T-cell (primary cell): Measurements from ENCODE around the gene LSAMP. TPM values are rescaled to one million over a fixed set of nuclear protein-coding genes. Genes with fewer than 3 reads are reported as not detected.
A peak's percentile ranks its signal among the peaks of the same experiment; 100 is the strongest.

Experiments used
- ATAC-seq, 4 experiments: fragments of 200-7000 bp in 3 of 4; fragments of 150-1000 bp in 1 of 4; cut with Tn5 transposase; replicated peaks in 1 of 4; 1 replicate in 3 of 4; 2 replicates in 1 of 4; pipeline ENCODE4 v1.10.0; 2021; ENCODE audit warnings: moderate library complexity in 3 of 4, mild to moderate bottlenecking in 2 of 4, moderate number of reproducible peaks in 1 of 4
- CTCF ChIA-PET, 2 donors: fragments of 300-600 bp; sonication (Branson Sonifier 250); formaldehyde crosslinking; loops; one replicate each; lab custom pipeline; 2022; ENCODE audit warnings: antibody characterized with exemption in 2 of 2; lab: Charles Lee
- POLR2A ChIA-PET, 2 donors: fragments of 300-600 bp; sonication (Branson Sonifier 250); formaldehyde crosslinking; loops; one replicate each; lab custom pipeline; 2022; ENCODE audit warnings: antibody characterized with exemption in 2 of 2; lab: Charles Lee
- DNase-seq, 35 experiments: peaks; one replicate each; pipeline versions ENCODE4 v3.0.0 to v3.0.0-alpha.2; 2013 to 2023
- H3K27ac ChIP-seq: one replicate; pipeline ENCODE4 v1.5.1; 2013; ENCODE audit warnings: low read length
- H3K27me3 ChIP-seq, 2 experiments: replicated peaks in 1 of 2; 1 replicate in 1 of 2; 2 replicates in 1 of 2; pipeline versions ENCODE4 v1.6.1 to v1.7.0; 2013; ENCODE audit warnings: low read length in 1 of 2, mixed read lengths in 1 of 2; ENCODE audit not compliant: control insufficient read depth in 2 of 2, insufficient read depth in 2 of 2; ENCODE audit errors: extremely low read depth in 1 of 2
- H3K36me3 ChIP-seq, 2 donors: 1 replicate in 1 of 2; 2 replicates in 1 of 2; pipeline versions ENCODE4 v1.6.1 to v1.7.0; 2013; ENCODE audit warnings: low read length in 1 of 2; ENCODE audit not compliant: control insufficient read depth in 2 of 2, insufficient read depth in 1 of 2; ENCODE audit errors: extremely low read depth in 1 of 2
- H3K4me1 ChIP-seq, 2 experiments: 1 replicate in 1 of 2; 2 replicates in 1 of 2; pipeline versions ENCODE4 v1.6.1 to v1.7.0; 2013; ENCODE audit warnings: low read length in 2 of 2, mixed read lengths in 1 of 2; ENCODE audit not compliant: insufficient read depth in 2 of 2, control insufficient read depth in 1 of 2; ENCODE audit errors: extremely low read depth in 1 of 2
- H3K4me3 ChIP-seq, 2 donors: 1 replicate in 1 of 2; 2 replicates in 1 of 2; pipeline versions ENCODE4 v1.5.1 to v1.7.0; 2013; ENCODE audit warnings: mild to moderate bottlenecking in 2 of 2, low read length in 1 of 2, moderate library complexity in 1 of 2; ENCODE audit not compliant: control insufficient read depth in 1 of 2; ENCODE audit errors: extremely low read depth in 1 of 2
- H3K9me3 ChIP-seq: 2 replicates; pipeline ENCODE4 v1.7.0; 2013
- H3K27ac Mint-ChIP-seq, 2 donors: one replicate each; pipeline ENCODE4 v1.8.0; 2020 to 2021; ENCODE audit warnings: mild to moderate bottlenecking in 2 of 2, mixed read lengths in 2 of 2
- H3K27me3 Mint-ChIP-seq, 2 donors: one replicate each; pipeline ENCODE4 v1.8.0; 2021 to 2022; ENCODE audit warnings: mixed read lengths in 2 of 2
- H3K36me3 Mint-ChIP-seq: one replicate; pipeline ENCODE4 v1.8.0; 2021; ENCODE audit warnings: mixed read lengths
- H3K4me1 Mint-ChIP-seq, 3 donors: one replicate each; pipeline ENCODE4 v1.8.0; 2020 to 2022; ENCODE audit warnings: mixed read lengths in 3 of 3, mild to moderate bottlenecking in 1 of 3
- H3K4me3 Mint-ChIP-seq, 3 donors: one replicate each; pipeline ENCODE4 v1.8.0; 2020 to 2022; ENCODE audit warnings: mild to moderate bottlenecking in 3 of 3, mixed read lengths in 3 of 3, moderate library complexity in 3 of 3
- H3K9me3 Mint-ChIP-seq, 3 donors: one replicate each; pipeline ENCODE4 v1.8.0; 2020 to 2022; ENCODE audit warnings: mixed read lengths in 3 of 3
- WGBS: methylation state at CpG from one replicate; pipeline ENCODE4 v1.1.5; 2013; ENCODE audit warnings: missing lambda C conversion rate; ENCODE audit not compliant: insufficient coverage; 5-methylcytosine and 5-hydroxymethylcytosine counted together
- total RNA-seq, 35 experiments: library from RNA in 6 of 35; stranded (reverse) in 6 of 35; fragments of 120-200 nt in 1 of 35; gene quantifications; one replicate each; pipeline versions ENCODE4 v1.2.1 to v1.2.4 and lab custom pipeline; 2013 to 2026

The LSAMP gene
- total RNA-seq, 5 donors from 2014 or later (not counting 1 experiment from before 2014, with no cell fraction given) = 0.03 to 0.28 (median 0.06) TPM; not detected in 2

GRCh38 chr3:115823083-115823482, 622.2 kb downstream of the LSAMP start:
- Histone ChIP-seq H3K27ac (no peak overlapping the region), H3K27me3 (no peaks in the 10 kb centered on the region), H3K36me3 (no peaks in the 10 kb centered on the region), H3K4me1 (no peaks in the 10 kb centered on the region), H3K9me3 (no peaks in the 10 kb centered on the region), H3K4me3 (no peak overlapping the region)
- peaks cover 9 to 11% of the 10 kb centered on the region in 2 donors for H3K27me3 Mint-ChIP-seq
- H3K27ac Mint-ChIP-seq = no peak overlapping the region
- H3K36me3 Mint-ChIP-seq = no peaks in the 10 kb centered on the region
- no peaks in the 10 kb centered on the region for H3K4me1 Mint-ChIP-seq
- CTCF ChIA-PET = interaction anchor here in 1 of 2 donors (0.6 to 0.9 kb wide), 3 partner anchors 8 to 1246 kb away, joined by 3 to 4 read pairs (median 3); no protein-coding TSS in a partner anchor
- no CpG with 5 or more reads among the region's 2 CpGs for WGBS
- POLR2A ChIA-PET = no interaction called here
- H3K9me3 Mint-ChIP-seq = no peaks in the 10 kb centered on the region
- DNase-seq (no peak), ATAC-seq (no peak)
- H3K4me3 Mint-ChIP-seq = no peak overlapping the region

- no peak for DNase-seq
- no peak for ATAC-seq
- ChIA-PET CTCF (interaction anchor here (0.6 to 1.1 kb wide), 3 partner anchors 8 to 1162 kb away, joined by 3 to 4 read pairs (median 4); no protein-coding TSS in a partner anchor), POLR2A (no interaction called here)
- Mint-ChIP-seq H3K27ac (no peak overlapping the region), H3K36me3 (no peaks in the 10 kb centered on the region), H3K9me3 (no peaks in the 10 kb centered on the region), H3K4me1 (no peaks in the 10 kb centered on the region), H3K27me3 (peaks cover 6 to 9% of the 10 kb centered on the region in 2 donors), H3K4me3 (no peak overlapping the region)
- no peaks in the 10 kb centered on the region for H3K27me3 ChIP-seq
- no peaks in the 10 kb centered on the region for H3K9me3 ChIP-seq
- WGBS = no CpG with 5 or more reads among the region's 3 CpGs
- no peak overlapping the region for H3K27ac ChIP-seq
- no peaks in the 10 kb centered on the region for H3K4me1 ChIP-seq
- no peak overlapping the region for H3K4me3 ChIP-seq
- H3K36me3 ChIP-seq = no peaks in the 10 kb centered on the region
These were observed 622.7 kb downstream of the LSAMP start for GRCh38 chr3:115822579-115822978.

- DNase-seq (peak; percentile 6 to 86 (median 50)), ATAC-seq (peak; percentile 83 to 97 (median 88))
- Mint-ChIP-seq H3K27ac (no peak overlapping the region), H3K27me3 (no peaks in the 10 kb centered on the region), H3K36me3 (no peaks in the 10 kb centered on the region), H3K4me1 (no peaks in the 10 kb centered on the region), H3K4me3 (no peak overlapping the region), H3K9me3 (no peaks in the 10 kb centered on the region)
- Histone ChIP-seq H3K27me3 (no peaks in the 10 kb centered on the region), H3K36me3 (no peaks in the 10 kb centered on the region), H3K4me1 (no peaks in the 10 kb centered on the region), H3K4me3 (no peak overlapping the region), H3K9me3 (no peaks in the 10 kb centered on the region), H3K27ac (no peak overlapping the region)
- ChIA-PET POLR2A (no interaction called here), CTCF (interaction anchor here (0.7 to 2.1 kb wide), 8 partner anchors 9 to 1456 kb away, joined by 3 to 6 read pairs (median 3); no protein-coding TSS in a partner anchor)
- 40% methylated on average over 5 of the region's 6 CpGs for WGBS
These were observed 625.4 kb downstream of the LSAMP start for GRCh38 chr3:115819785-115820384.

GRCh38 chr3:115814778-115815380, 630.4 kb downstream of the LSAMP start:
- Mint-ChIP-seq H3K36me3 (no peaks in the 10 kb centered on the region), H3K4me3 (no peak overlapping the region), H3K27me3 (peaks cover 4 to 5% of the 10 kb centered on the region in 2 donors), H3K9me3 (no peaks in the 10 kb centered on the region), H3K4me1 (no peaks in the 10 kb centered on the region), H3K27ac (no peak overlapping the region)
- no peak overlapping the region for H3K4me3 ChIP-seq
- POLR2A ChIA-PET = no interaction called here
- H3K36me3 ChIP-seq = no peaks in the 10 kb centered on the region
- CTCF ChIA-PET = interaction anchor here (0.7 to 1.8 kb wide), 15 partner anchors 8 to 1128 kb away, joined by 3 to 14 read pairs (median 3); no protein-coding TSS in a partner anchor
- peak; percentile 52 to 68 (median 60) for ATAC-seq
- H3K9me3 ChIP-seq = no peaks in the 10 kb centered on the region
- no peak overlapping the region for H3K27ac ChIP-seq
- H3K27me3 ChIP-seq = peaks cover 0 to 3% of the 10 kb centered on the region in 2 experiments
- WGBS = 20% methylated on average over 1 of the region's 8 CpGs
- DNase-seq = peak in 34 of 35 experiments; percentile 4 to 79 (median 52)
- no peaks in the 10 kb centered on the region for H3K4me1 ChIP-seq

- Mint-ChIP-seq H3K36me3 (no peaks in the 10 kb centered on the region), H3K27ac (no peak overlapping the region), H3K4me1 (no peaks in the 10 kb centered on the region), H3K9me3 (no peaks in the 10 kb centered on the region), H3K27me3 (peaks cover 10 to 12% of the 10 kb centered on the region in 2 donors), H3K4me3 (no peak overlapping the region)
- H3K36me3 ChIP-seq = no peaks in the 10 kb centered on the region
- DNase-seq (no peak), ATAC-seq (no peak)
- H3K4me1 ChIP-seq = no peaks in the 10 kb centered on the region
- no peak overlapping the region for H3K4me3 ChIP-seq
- H3K9me3 ChIP-seq = no peaks in the 10 kb centered on the region
- CTCF ChIA-PET = interaction anchor here (1.0 to 1.8 kb wide), 5 partner anchors 25 to 714 kb away, joined by 3 to 14 read pairs (median 4); no protein-coding TSS in a partner anchor
- no peak overlapping the region for H3K27ac ChIP-seq
- H3K27me3 ChIP-seq = peaks cover 0 to 6% of the 10 kb centered on the region in 2 experiments
- POLR2A ChIA-PET = no interaction called here
These were observed 631.3 kb downstream of the LSAMP start for GRCh38 chr3:115814006-115814405.

- peaks cover 2 to 6% of the 10 kb centered on the region in 2 experiments for H3K27me3 ChIP-seq
- no peaks in the 10 kb centered on the region for H3K36me3 ChIP-seq
- no peak overlapping the region for H3K4me3 Mint-ChIP-seq
- H3K27ac Mint-ChIP-seq = no peak overlapping the region
- CTCF ChIA-PET = no interaction called here
- DNase-seq (no peak), ATAC-seq (no peak)
- 90% methylated on average over 2 of the region's 2 CpGs for WGBS
- no peaks in the 10 kb centered on the region for H3K4me1 Mint-ChIP-seq
- no peaks in the 10 kb centered on the region for H3K9me3 ChIP-seq
- H3K9me3 Mint-ChIP-seq = no peaks in the 10 kb centered on the region
- H3K36me3 Mint-ChIP-seq = no peaks in the 10 kb centered on the region
- no peak overlapping the region for H3K27ac ChIP-seq
- H3K4me1 ChIP-seq = no peaks in the 10 kb centered on the region
- peaks cover 27% of the 10 kb centered on the region in 2 donors for H3K27me3 Mint-ChIP-seq
- POLR2A ChIA-PET = no interaction called here
- no peak overlapping the region for H3K4me3 ChIP-seq
These were observed 636.5 kb downstream of the LSAMP start for GRCh38 chr3:115808816-115809215.
